Measurements from ENCODE around the gene TP73.

TP73 gene

GRCh38 chr1:3683992-3684391, 31.7 kb downstream of the TP73 start:
- in situ Hi-C loops (cut with MboI; ENCODE audit: low sequenced_read_pairs), result no loop called here

- in situ Hi-C loops (cut with MboI; ENCODE audit: low sequenced_read_pairs), result no loop called here
Observed at GRCh38 chr1:3685222-3685621, 32.9 kb downstream of the TP73 start.

- in situ Hi-C loops (cut with MboI; ENCODE audit: low sequenced_read_pairs), result no loop called here
Observed at GRCh38 chr1:3685906-3686305, 33.6 kb downstream of the TP73 start.

- in situ Hi-C loops (cut with MboI; ENCODE audit: low sequenced_read_pairs), result no loop called here
Observed at GRCh38 chr1:3687504-3687903, 35.2 kb downstream of the TP73 start.

GRCh38 chr1:3688356-3689137, 36.2 kb downstream of the TP73 start:
- in situ Hi-C loops (cut with MboI; ENCODE audit: low sequenced_read_pairs), result no loop called here

- in situ Hi-C loops (cut with MboI; ENCODE audit: low sequenced_read_pairs), result no loop called here
Observed at GRCh38 chr1:3689138-3689750, 36.9 kb downstream of the TP73 start.

GRCh38 chr1:3690282-3691065, 38.2 kb downstream of the TP73 start:
- in situ Hi-C loops (cut with MboI; ENCODE audit: low sequenced_read_pairs), result no loop called here

- in situ Hi-C loops (cut with MboI; ENCODE audit: low sequenced_read_pairs), result no loop called here
Observed at GRCh38 chr1:3691421-3692204, 39.3 kb downstream of the TP73 start.

- in situ Hi-C loops (cut with MboI; ENCODE audit: low sequenced_read_pairs), result no loop called here
Observed at GRCh38 chr1:3692598-3692997, 40.3 kb downstream of the TP73 start.

GRCh38 chr1:3693321-3693720, 41.0 kb downstream of the TP73 start:
- in situ Hi-C loops (cut with MboI; ENCODE audit: low sequenced_read_pairs), result no loop called here

- in situ Hi-C loops (cut with MboI; ENCODE audit: low sequenced_read_pairs), result no loop called here
Observed at GRCh38 chr1:3695326-3696217, 43.3 kb downstream of the TP73 start.

GRCh38 chr1:3696689-3697088, 44.4 kb downstream of the TP73 start:
- in situ Hi-C loops (cut with MboI; ENCODE audit: low sequenced_read_pairs), result no loop called here

- in situ Hi-C loops (cut with MboI; ENCODE audit: low sequenced_read_pairs), result no loop called here
Observed at GRCh38 chr1:3697104-3697503, 44.8 kb downstream of the TP73 start.

GRCh38 chr1:3697810-3698209, 45.5 kb downstream of the TP73 start:
- in situ Hi-C loops (cut with MboI; ENCODE audit: low sequenced_read_pairs), result no loop called here

GRCh38 chr1:3698660-3699408, 46.5 kb downstream of the TP73 start:
- in situ Hi-C loops (cut with MboI; ENCODE audit: low sequenced_read_pairs), result no loop called here

- in situ Hi-C loops (cut with MboI; ENCODE audit: low sequenced_read_pairs), result no loop called here
Observed at GRCh38 chr1:3699596-3699995, 47.3 kb downstream of the TP73 start.

GRCh38 chr1:3700631-3701030, 48.3 kb downstream of the TP73 start:
- in situ Hi-C loops (cut with MboI; ENCODE audit: low sequenced_read_pairs), result no loop called here

GRCh38 chr1:3702528-3702927, 50.2 kb downstream of the TP73 start:
- in situ Hi-C loops (cut with MboI; ENCODE audit: low sequenced_read_pairs), result no loop called here

- in situ Hi-C loops (cut with MboI; ENCODE audit: low sequenced_read_pairs), result no loop called here
Observed at GRCh38 chr1:3702990-3703728, 50.8 kb downstream of the TP73 start.

Data from HL-60/S4 treated with phorbol 12-myristate 13-acetate at 8.2 ng/mL for 4 days and 3 days (cell line).